NOMO-1 treated with DMSO at 0.1 percent for 48 hours (cell line): ENCODE data around the gene ETV3.
"Not testable (repeated sequence)": the region's sequence is repeated elsewhere in the genome, so short reads cannot be mapped to it uniquely, and the experiment has no call there.

ENCODE experiments used
- DNase-seq: peaks from one replicate; lab custom pipeline; 2025; ENCODE audit not compliant: unreplicated experiment; lab: John Stamatoyannopoulos, UW

The ETV3 gene

GRCh38 chr1:157113631-157114030 is 24.6 kb downstream of the ETV3 start:
- no peak for DNase-seq

GRCh38 chr1:157113106-157113505 is 25.1 kb downstream of the ETV3 start:
- no peak for DNase-seq

GRCh38 chr1:157112186-157112867 is 25.9 kb downstream of the ETV3 start:
- DNase-seq = no peak

DNA sequence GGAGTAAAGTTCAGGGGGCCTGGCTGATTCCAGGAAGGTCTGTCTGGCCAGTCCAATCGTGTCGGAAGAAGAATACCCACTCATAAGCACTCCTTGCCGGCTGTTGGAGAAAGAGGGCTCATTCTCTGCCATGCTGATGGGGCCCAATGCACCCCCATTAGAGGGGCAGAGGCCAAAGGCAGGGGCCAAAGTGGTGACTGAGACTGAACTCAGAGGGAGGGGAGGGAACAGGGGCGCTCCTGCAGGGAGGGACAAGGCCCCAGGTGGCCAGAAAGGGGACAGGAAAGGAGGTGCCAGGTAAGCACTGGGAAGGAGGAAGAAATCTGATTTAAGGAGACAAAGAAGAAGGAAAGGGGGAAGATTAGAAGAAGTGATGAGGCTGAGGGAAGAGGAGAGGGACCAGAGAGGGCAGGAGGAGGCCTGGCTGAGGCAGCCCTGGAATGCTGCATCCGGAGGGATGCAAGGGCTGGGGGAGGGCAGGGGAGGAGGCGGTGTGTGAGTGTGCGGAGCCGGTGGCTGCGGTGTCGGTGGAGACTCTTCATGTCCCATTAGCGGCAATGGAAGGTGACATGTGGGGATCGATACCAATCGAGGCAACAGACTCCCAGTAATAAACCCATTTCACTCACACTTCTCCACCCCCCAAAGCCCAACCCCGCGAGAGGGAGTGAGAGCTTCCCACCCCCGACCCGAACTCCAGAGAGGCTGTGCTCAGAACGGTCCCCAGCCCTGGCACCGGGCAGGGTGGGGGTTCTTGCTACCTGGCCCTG is 26.6 kb downstream of the ETV3 start:
- DNase-seq = no peak

DNA sequence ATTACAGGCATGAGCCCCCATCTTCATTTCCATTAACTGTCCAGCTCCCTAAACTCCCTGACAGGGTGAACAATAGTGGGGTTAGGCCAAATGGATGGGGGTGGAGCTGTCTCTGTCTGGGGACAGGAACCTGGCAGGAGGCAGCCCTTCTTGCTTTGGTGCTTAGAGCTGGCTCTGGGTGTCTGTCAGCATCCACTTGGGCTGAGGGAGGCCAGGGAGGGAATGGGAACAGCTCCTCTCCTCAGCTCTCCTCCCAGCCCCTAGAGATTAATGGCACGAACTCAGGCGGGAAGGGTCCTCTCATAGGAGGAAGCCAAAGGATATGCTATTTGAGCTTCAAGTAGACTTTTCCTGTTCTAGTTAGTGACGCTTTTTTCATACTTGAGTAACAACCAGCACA is 27.5 kb downstream of the ETV3 start:
- DNase-seq = no peak

- no peak for DNase-seq
Observed at GRCh38 chr1:157110003-157110402, 28.2 kb downstream of the ETV3 start.

DNA sequence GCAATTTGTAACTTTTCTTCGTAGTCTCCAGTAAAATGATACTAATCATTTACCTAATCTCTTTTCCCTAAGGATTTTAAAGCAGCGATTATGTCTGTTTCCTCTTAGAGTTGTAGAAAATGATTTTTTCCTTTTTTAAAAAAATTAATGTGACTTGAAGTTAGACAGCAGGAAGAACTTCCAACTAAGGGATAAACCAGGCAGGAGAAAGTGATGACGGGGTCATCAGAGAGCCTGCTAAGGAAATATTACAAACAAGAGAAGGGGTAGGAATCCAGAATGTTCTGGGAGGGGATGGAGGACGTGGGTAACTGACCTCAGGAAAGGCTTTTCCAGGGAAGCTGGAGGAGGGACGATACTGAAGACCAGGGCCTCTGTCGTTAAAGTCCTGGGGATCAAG is 29.7 kb downstream of the ETV3 start:
- no peak for DNase-seq

GRCh38 chr1:157107702-157108101 is 30.5 kb downstream of the ETV3 start:
- no peak for DNase-seq

- DNase-seq = no peak
Observed at GRCh38 chr1:157106813-157107189, 31.4 kb downstream of the ETV3 start.

DNA sequence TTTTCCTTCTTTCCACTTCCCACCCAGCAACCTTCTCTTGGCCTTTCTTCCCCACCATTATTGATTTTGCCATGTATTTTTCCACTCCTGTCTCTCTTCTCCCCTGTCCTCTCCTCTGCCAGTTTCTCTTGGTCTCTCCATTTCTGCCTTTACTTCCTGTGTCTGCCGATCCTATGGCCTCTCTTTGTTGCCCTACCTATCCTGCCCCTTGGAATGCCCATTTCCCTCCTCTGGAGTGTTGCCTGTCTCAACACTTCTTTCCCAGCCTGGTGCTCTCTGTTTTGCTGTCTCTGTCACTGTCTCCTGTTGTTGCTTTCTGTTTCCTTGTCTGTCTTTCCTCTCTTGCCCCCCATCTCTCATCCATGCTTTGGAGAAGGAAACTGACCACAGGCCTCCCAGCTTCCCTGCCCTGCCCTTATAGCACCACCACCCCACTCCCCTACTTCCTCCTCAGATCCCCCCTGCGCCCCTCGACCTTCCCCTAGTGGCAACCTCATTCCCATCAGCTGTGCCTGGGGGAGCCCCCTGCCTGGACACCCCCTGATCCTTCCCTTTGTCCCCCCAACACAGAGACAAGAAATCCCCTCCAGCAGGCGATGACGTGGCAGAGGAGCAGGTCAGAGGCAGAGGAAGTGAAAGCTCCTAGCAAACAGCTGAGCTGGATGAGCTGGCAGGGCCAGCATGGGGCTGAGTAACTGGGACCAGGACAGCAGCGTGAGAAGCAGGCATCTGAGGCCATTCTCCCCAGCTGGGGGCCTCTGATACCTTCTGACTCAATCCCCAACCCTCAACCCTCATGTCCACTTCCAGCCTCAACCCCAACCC is 32.0 kb downstream of the ETV3 start:
- peak; percentile 85 for DNase-seq

- DNase-seq = no peak
Observed at GRCh38 chr1:157105298-157105987, 32.8 kb downstream of the ETV3 start.

DNA sequence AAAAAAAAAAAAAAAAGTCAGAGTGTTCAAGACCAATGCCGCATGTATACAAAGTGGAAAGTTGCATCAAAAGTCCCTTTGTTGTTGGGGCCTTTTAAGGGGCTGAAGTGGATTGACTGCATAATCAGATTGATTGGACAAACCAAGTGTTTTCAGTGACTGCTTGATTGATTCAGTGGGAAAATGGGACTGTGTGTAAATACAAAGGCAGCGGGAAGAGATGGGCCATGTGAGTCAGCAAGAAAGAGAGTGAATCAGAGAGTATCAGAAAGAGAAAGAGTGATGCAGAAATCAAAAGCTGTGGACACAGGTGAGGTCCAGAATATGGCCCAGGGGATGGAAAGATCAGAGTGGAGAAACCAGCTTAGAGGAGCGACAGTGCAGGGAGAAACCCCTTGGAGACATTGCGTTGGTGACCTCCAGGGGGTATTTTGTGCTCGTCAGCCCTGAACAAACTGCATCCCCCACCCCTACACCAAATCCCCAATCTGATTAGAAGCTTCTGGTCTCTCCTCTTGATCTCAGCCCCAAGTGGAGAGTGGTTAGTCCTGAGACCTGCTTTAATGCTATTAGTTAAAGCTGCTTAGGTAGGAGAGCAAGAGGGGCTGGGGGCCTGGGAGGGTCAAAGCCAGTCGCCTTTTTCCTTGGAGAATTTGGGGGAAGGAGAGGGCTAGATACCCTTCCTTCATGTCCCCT is 33.4 kb downstream of the ETV3 start:
- DNase-seq = no peak

GRCh38 chr1:157103268-157103667 is 34.9 kb downstream of the ETV3 start:
- no peak for DNase-seq

DNA sequence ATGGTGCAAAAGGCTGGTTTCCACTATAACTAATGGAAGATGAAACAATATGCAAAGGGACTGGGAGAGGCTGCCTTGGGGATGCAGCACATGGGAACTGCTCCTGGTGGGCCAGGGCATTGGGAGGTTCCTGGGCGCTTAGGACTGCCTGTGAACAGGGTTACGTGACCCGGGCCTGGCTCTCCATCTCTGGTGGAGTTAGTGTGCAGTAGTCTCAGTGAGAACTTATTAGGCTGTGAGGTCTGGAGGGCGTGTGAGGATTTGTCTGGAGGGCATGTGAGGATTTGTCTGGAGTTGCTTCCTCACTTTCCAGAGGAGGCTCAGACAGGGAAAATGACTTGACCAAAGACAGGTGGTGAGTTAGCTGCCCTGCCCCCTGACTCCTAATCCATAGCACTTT is 37.0 kb downstream of the ETV3 start:
- no peak for DNase-seq

- DNase-seq = peak; percentile 26
Observed at GRCh38 chr1:157099633-157100009, 38.6 kb downstream of the ETV3 start, which contains the start of gene ETV3L. ETV3L (minus strand) TSS chr1:157099808; CDS start chr1:157099523, 285 bp downstream.

DNA sequence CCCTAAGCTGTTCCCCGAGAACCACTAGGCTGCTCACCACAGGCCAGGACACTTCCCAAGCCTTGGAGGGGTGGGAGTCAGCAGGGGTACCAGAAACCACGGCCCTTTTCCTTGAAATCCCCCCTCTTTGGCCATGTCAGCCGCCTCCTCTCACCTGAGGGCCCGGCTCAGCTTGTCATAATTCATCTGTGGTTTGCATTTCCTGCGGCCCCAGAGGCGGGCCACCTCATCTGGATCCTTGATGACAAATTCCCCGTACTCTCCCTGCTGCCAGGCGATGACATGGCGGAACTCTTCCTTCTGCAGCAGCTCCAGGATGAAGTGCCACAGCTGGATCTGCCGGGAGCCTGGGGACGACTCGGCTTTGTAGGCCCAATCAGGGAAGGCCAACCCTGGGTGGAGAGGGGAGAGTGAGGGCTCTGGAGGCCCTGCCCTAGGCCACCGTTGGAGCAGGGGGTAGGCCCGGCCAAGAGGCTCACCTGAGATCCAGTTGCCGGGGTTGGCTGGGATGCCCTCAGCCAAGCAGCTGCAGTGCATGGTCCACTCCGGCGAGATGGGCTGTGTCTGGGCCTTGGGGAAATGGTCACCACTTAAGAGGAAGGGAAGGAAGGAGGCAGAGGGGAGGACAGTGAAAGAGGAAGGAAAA is 39.1 kb downstream of the ETV3 start:
- DNase-seq = not testable (repeated sequence)

DNA sequence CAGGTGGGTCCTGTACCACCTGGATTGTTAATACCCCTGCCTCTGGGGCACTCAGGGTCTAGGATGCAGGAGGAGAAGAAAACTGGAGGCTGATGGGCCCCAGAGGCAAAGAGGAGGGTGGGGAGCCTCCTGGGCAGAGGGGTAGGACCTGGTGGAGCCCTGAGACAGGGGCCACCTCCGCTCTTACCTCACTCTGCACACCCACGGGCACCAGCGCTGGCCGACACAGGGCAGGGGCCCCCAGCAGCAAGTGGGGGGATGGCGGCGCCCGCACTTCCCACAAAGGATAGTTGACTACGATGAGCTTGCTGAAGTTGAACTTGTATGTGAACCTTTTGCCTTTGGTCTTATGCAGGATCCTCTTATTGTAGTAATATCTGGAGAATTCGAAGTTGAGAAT is 39.7 kb downstream of the ETV3 start:
- no peak for DNase-seq

GRCh38 chr1:157097692-157098091 is 40.5 kb downstream of the ETV3 start:
- no peak for DNase-seq

DNA sequence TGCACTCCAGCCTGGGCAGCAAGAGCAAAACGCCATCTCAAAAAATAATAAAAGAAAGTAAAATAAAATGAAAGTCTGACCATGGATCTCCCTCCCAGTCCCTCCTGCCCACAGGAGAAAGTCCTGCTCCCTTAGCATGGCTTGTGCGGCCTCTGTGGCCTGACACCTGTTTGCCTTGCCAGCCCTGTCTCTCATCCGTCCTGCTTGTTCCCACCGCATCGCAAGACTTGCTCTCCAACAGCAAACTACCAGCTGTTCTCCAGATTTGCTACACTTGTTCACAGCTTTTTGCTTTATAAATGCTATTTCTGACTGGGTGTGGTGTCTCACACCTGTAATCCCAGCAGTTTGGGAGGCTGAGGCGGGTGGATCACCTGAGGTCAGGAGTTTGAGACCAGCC is 41.3 kb downstream of the ETV3 start:
- DNase-seq = no peak

GRCh38 chr1:157095551-157095950 is 42.6 kb downstream of the ETV3 start:
- DNase-seq = no peak
